Activated CD8-positive, alpha-beta memory T cell treated with anti-CD3 and anti-CD28 coated beads for 36 hours (primary cell): ENCODE data around the gene COMT. TPM values are rescaled to one million over a fixed set of nuclear protein-coding genes. Genes with fewer than 3 reads are reported as not detected.
"Not testable (repeated sequence)": the region's sequence is repeated elsewhere in the genome, so short reads cannot be mapped to it uniquely, and the experiment has no call there.

ENCODE experiments used
- CTCF ChIA-PET: fragments of 350-600 bp; sonication (Branson Sonifier 250); formaldehyde crosslinking; loops from one replicate; lab custom pipeline; 2021; ENCODE audit warnings: antibody characterized with exemption; lab: Charles Lee
- POLR2A ChIA-PET: fragments of 350-600 bp; sonication (Branson Sonifier 250); formaldehyde crosslinking; loops from one replicate; lab custom pipeline; 2021; ENCODE audit warnings: antibody characterized with exemption; lab: Charles Lee
- total RNA-seq, 2 experiments: library from RNA; stranded (reverse); gene quantifications; one replicate each; pipeline ENCODE4 v1.2.3, GENCODE V29; 2021

COMT gene
- total RNA-seq, 2 experiments from 2014 or later, result 92.1 to 96.2 TPM

- POLR2A ChIA-PET, result no interaction called here
- CTCF ChIA-PET, result interaction anchor here (1.1 to 1.5 kb wide), 2 partner anchors 188 kb away, joined by 4 to 5 read pairs; no protein-coding TSS in a partner anchor
These were observed 23.1 kb upstream of the COMT start for GRCh38 chr22:19918332-19919106.

DNA sequence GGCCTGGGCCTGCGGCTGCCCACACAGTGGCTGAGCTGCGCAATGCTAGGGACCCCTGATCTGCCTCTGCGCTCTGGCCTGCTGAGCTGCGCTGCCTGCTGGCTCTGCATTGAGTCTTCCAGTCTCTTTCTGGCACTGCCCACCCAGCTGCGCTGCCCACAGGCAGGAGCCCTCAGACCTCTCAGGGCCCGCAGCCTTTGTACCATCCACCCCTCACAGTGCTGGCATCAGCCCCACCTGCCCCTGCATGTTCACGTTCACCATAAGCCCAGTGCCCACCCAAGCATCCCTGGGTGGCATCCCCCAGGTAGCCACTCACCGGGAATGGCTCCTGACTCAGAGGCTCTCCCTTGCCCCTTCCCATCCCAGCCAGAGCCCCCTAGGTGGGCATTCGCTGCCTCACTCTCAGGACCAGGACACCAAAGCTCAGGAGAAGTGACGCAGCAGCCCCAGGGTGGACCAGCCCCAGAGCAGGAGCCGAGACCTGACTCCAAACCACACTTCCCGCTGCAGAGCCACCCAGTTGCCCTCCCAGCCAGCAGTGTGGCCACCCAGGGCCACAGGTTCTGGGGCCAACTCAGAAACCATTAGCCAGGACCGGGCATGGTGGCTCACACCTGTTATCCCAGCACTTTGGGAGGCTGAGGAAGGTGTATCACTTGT lies 21.7 kb upstream of the COMT start:
- POLR2A ChIA-PET, result no interaction called here
- CTCF ChIA-PET, result interaction anchor here (1.0 to 1.1 kb wide), 2 partner anchors 10 to 189 kb away, joined by 3 to 5 read pairs; no protein-coding TSS in a partner anchor

GRCh38 chr22:19921544-19922081 lies 20.0 kb upstream of the COMT start:
- CTCF ChIA-PET, result interaction anchor here (0.6 to 2.1 kb wide), 3 partner anchors 12 to 191 kb away, joined by 3 to 4 read pairs (median 4); no protein-coding TSS in a partner anchor
- POLR2A ChIA-PET, result no interaction called here

DNA sequence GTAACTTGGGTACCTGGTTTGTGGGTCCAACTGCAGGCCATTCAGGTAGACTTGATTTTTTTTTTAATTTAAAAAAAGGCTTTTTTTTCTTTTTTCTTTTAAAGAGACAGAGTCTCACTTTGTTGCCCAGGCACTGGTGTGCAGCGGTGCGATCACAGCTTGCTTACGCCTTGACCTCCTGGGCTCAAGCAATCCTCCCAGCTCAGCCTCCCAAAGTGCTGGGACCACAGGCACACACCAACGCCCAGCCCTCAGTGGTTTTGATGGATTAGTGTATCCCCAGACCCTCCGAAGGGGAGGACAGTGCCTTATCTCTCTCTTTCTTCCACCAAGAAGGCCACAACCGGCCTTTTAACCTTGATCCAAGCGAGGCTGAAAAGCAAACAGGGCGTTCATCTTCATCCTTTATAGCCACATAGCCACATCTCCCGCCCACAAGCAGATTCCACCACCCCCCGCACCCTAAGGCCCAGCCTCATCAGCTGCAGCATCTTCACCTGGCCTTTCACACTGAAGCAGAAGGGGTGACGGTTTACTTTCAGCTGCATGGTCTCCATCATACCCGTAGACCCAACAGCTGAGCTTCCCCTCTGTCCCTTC lies 17.6 kb upstream of the COMT start:
- CTCF ChIA-PET, result interaction anchor here (2.1 kb wide), 1 partner anchor 193 kb away, joined by 4 read pairs; no protein-coding TSS in a partner anchor
- POLR2A ChIA-PET, result no interaction called here

- CTCF ChIA-PET, POLR2A ChIA-PET: not testable (repeated sequence)
These were observed 15.5 kb upstream of the COMT start for GRCh38 chr22:19926028-19926427.

- ChIA-PET CTCF (interaction anchor here (1.3 kb wide), 1 partner anchor 197 kb away, joined by 3 read pairs; no protein-coding TSS in a partner anchor), POLR2A (no interaction called here)
These were observed 13.9 kb upstream of the COMT start for GRCh38 chr22:19927696-19928095.

DNA sequence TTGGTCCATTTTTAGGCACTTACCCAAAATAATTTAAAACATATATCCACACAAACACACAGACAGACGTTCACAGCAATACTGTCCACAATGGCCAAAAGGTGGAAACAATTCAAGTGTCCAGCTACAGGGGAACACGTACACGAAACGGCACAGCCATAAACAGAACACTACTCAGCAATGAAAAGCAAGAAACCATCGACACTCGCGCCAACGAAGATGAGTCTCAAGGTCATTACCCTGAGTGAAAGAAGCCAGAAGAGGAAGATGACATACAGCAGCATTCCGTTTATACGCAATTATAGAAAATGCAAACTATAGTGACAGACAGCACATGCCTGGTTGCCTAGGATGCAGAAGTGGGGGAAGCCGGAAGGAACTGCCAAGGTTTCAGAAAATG lies 13.4 kb upstream of the COMT start:
- CTCF ChIA-PET, result no interaction called here
- POLR2A ChIA-PET, result no interaction called here

- ChIA-PET CTCF (no interaction called here), POLR2A (no interaction called here)
These were observed 11.7 kb upstream of the COMT start for GRCh38 chr22:19929586-19930550.

DNA sequence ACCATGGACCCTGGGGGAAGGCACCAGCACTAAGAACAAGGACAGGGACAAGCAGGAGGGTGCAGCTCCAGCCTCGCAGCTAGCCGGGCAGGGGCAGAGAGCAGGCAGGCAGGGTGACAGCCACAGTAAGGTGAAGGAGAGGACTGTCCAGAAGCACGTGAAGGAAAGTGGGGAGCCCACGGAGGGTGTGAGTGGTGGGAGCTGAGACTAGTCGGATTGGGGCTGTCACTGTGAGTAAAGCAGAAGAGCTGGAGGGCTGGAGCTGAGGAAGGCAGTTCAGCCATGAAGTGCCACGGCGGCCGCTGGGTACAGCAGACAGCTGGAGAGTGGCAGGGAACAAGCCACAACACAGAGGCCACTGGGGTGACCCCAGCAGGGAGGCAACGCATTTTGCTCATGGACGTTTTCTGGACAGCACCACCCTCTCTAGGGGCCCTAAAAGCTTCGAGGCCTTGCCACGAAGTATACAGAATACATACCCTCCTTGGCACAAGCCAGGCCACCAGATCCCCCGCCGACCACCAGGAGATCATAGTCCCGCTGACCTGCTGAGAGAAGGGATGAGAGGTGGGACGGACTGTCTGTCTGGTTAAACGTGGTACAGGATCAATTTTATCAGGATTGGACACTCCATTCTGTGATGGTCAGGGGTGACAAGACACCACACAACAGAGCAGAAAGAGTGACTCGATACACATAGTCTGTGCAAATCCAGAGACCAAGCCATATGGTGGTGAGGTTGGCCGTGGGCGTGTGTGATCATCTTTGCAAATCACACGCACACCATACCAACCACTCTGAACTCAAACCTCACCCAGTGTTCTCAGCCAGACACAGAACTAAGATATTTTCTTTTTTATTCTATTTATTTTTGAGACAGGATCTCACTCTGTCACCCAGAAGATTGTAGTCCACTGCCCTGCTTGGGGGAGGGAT lies 10.8 kb upstream of the COMT start:
- CTCF ChIA-PET, result no interaction called here
- POLR2A ChIA-PET, result no interaction called here

GRCh38 chr22:19931514-19931913 lies 10.1 kb upstream of the COMT start:
- CTCF ChIA-PET, result interaction anchor here (0.7 kb wide), 1 partner anchor 519 kb away, joined by 4 read pairs; no protein-coding TSS in a partner anchor
- POLR2A ChIA-PET, result interaction anchor here (0.7 kb wide), 1 partner anchor 66 kb away, joined by 7 read pairs; no protein-coding TSS in a partner anchor

DNA sequence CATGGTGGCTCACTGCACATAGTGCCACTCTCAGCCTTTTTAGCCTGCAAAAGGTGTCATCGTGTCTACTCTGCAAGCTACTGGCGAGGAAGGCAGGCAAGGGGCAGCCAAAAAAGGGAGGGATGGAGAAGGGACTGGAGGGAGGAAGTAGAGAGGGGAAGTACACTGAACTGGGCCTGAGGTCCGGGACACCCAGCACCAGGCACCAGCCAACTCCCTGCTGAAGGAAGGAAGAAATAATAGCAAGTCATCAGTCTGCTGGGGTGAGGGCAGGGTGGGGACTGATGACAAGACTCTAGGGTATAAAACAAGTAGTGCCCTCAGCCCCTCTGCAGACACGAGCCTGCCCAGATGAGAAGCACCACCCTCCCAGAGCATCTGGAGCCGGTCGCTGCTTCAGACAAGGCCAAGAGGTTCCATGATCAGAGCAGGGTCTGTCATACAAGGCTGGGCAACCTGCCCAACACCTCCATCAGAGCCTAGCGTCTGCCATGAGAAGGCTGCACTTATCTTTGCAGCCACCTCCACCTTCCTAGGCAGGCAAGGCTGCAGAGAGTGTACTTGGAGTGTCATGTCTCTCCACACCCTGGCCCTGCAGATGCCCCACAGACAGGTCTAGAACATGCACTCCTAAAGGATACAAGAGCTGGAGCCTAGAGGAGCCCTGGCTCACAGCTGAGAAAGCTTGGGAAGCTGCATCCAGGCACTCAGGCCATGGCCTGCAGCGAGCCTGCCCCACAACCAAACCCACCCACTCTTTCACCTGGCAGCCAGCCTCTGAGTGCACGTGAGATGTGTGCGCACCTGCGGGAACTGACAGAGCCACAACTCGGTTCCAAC lies 9.0 kb upstream of the COMT start:
- ChIA-PET POLR2A (no interaction called here), CTCF (no interaction called here)

DNA sequence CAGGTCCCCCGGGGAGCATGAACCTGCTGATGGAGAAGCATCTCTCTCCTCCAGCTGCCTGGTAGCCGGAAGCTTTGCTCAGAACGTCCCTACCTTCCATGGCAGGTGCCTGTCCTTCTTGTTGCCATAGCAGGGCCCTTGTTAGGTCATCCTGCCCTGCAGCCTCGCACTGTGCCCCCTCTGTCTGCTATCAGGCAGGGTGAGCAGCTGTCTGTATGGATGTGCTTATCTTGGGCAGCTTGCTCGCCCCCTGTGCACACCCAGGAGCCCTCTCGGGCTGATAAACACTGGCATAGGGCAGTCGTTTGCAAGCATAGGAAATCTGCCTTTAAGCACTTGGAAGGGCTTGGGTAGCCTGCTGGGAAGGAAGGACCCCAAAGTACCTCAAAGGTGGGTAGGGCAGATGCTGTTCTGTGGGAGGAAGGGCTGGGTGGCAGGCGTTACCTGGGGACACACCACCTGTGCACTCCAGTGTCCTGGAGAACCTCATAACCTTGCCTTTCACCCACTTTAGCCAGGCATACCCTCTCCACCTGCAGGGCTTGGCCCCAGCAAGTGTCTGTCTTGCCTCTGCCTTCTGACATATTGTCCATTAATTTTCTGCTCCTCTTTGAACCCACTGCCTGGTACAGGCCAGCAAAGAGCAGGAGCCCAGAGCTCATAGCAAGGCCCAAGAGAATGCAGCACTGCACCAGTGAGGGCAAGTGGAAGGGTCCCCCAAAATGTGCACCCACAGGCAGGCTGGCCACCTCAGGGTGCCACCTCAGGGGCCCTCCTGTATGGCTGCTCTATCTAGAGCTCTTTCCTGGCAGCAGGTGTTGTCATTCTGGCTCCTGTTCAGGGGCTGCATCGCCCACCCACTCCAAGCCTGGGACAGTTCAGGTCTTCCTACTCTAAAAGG lies 8.0 kb upstream of the COMT start:
- POLR2A ChIA-PET, result no interaction called here
- CTCF ChIA-PET, result no interaction called here

DNA sequence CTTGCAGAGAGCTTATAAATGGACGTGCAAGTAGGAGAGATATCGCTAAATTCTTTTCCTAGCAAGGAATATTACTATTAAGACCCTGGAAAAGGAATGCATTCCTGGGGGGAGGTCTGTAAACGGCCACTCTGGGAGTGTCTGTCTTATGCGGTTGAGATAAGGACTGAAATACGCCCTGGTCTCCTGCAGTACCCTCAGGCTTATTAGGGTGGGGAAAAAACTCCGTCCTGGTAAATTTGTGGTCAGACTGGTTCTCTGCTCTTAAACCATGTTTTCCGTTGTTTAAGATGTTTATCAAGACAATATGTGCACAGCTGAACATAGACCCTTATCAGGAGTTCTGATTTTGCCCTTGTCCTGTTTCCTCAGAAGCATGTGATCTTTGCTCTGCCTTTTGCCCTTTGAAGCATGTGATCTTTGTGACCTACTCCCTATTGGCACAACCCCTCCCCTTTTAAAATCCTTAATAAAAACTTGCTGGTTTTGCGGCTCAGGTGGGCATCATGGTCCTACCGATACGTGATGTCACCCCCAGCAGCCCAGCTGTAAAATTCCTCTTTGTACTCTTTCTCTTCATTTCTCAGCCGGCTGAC lies 6.4 kb upstream of the COMT start:
- CTCF ChIA-PET, POLR2A ChIA-PET: not testable (repeated sequence)

GRCh38 chr22:19936513-19936912 lies 5.1 kb upstream of the COMT start:
- CTCF ChIA-PET, result no interaction called here
- POLR2A ChIA-PET, result no interaction called here

- ChIA-PET CTCF (no interaction called here), POLR2A (no interaction called here)
These were observed 3.7 kb upstream of the COMT start for GRCh38 chr22:19937616-19938473.
